IPS-15b (cell line): ENCODE measurements around the gene TMEM117.
"Not testable (repeated sequence)": the region's sequence is repeated elsewhere in the genome, so short reads cannot be mapped to it uniquely, and the experiment has no call there.

Source experiments
- H3K27me3 ChIP-seq: one replicate; pipeline ENCODE4 v1.6.1; 2013; ENCODE audit warnings: low read length; ENCODE audit not compliant: control insufficient read depth, insufficient read depth
- H3K36me3 ChIP-seq: one replicate; pipeline ENCODE4 v1.6.1; 2013; ENCODE audit warnings: low read length; ENCODE audit not compliant: control insufficient read depth, insufficient read depth
- H3K4me1 ChIP-seq: one replicate; pipeline ENCODE4 v1.6.1; 2013; ENCODE audit warnings: mild to moderate bottlenecking, low read length; ENCODE audit not compliant: control insufficient read depth, insufficient read depth
- H3K4me3 ChIP-seq: one replicate; pipeline ENCODE4 v1.5.1; 2013; ENCODE audit warnings: low read depth, low read length
- H3K9ac ChIP-seq: one replicate; pipeline ENCODE4 v1.6.1; 2013; ENCODE audit warnings: low read depth, mild to moderate bottlenecking, low read length
- H3K9me3 ChIP-seq: one replicate; pipeline ENCODE4 v1.6.1; 2013; ENCODE audit warnings: mild to moderate bottlenecking, low read length; ENCODE audit not compliant: control insufficient read depth, insufficient read depth

The TMEM117 gene

DNA sequence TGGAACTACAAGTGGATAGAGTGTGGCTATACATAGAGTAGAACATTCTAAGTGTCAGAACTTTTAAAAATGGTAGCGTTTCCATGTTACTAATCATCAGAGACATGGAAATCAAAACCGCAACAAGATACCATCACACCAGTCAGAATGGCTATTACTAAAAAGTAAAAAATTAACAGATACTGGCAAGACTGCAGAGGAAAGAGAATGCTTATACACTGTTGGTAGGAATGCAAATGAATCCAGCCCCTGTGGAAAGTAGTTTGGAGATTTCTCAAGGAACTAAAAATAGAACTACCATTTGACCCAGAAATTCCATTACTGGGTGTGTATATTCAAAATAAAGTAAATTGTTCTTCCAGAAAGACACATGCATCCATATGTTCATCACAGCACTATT, 521.6 kb downstream of the TMEM117 start:
- no peaks in the 10 kb centered on the region for H3K27me3 ChIP-seq
- H3K9me3 ChIP-seq: no peaks in the 10 kb centered on the region
- H3K9ac ChIP-seq: no peak overlapping the region
- no peaks in the 10 kb centered on the region for H3K4me1 ChIP-seq
- H3K4me3 ChIP-seq: no peak overlapping the region
- no peaks in the 10 kb centered on the region for H3K36me3 ChIP-seq

DNA sequence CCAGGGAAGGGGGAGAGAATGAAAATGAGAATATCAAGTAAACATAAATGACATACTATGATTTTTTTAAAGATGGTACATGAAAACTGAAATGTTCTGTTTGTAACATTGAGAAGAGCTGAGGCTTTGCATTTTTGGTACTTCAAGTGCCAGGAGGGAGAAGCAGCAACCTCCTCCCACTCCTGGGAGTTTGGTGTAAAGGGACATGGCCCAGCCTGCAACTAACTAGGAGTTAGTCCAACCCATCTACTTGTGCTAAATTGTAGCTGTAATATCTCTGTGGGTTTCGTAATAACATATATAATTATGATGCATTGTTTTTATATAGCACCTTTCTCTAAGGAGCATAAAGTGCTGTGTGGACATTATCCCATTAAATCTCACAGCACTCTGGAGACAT, 522.8 kb downstream of the TMEM117 start:
- Histone ChIP-seq H3K4me1 (no peaks in the 10 kb centered on the region), H3K9me3 (no peaks in the 10 kb centered on the region), H3K9ac (no peak overlapping the region), H3K27me3 (no peaks in the 10 kb centered on the region), H3K36me3 (no peaks in the 10 kb centered on the region), H3K4me3 (no peak overlapping the region)

DNA sequence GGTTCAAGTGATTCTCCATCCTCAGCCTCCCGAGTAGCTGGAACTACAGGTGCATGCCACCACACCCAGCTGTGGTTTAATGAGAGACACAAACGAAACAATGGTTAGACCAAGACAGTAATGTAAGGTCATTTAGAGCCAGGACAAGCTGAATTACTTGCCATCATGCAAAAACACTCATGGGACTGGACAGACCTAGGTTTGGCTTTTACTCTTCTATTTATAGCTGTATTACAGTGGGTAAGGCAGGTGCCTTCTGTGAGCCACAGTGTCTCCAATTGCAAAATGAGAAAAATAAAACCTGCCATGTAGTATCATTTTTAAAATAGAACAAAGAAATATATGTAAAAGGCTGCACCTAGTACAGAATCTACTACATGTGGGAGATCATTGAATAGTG, 527.1 kb downstream of the TMEM117 start:
- no peaks in the 10 kb centered on the region for H3K4me1 ChIP-seq
- no peaks in the 10 kb centered on the region for H3K9me3 ChIP-seq
- H3K36me3 ChIP-seq: no peaks in the 10 kb centered on the region
- no peak overlapping the region for H3K9ac ChIP-seq
- no peak overlapping the region for H3K4me3 ChIP-seq
- H3K27me3 ChIP-seq: no peaks in the 10 kb centered on the region

DNA sequence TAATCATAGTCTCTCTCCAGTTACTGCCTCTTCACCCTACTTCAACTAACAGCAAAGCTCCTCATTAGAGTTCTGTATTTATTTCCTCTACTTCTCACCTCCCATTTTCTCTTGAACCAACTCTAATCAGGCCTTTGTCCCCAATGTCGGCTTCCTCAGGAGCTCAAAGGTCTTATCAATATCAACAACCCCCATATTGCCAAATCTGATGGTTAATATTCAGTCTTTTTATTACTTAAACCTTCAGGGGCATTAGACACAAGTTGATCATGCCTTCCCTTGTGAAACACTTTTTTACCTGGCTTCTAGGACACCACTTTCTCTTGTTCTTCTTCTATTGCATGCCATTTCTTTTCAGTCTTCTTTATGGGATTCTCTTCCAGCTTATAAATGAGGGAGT, 531.3 kb downstream of the TMEM117 start:
- H3K36me3 ChIP-seq: no peaks in the 10 kb centered on the region
- H3K9ac ChIP-seq: no peak overlapping the region
- no peak overlapping the region for H3K4me3 ChIP-seq
- no peaks in the 10 kb centered on the region for H3K27me3 ChIP-seq
- no peaks in the 10 kb centered on the region for H3K9me3 ChIP-seq
- no peaks in the 10 kb centered on the region for H3K4me1 ChIP-seq

GRCh38 chr12:44367916-44368315, 532.0 kb downstream of the TMEM117 start:
- Histone ChIP-seq H3K4me1 (no peaks in the 10 kb centered on the region), H3K9ac (no peak overlapping the region), H3K4me3 (no peak overlapping the region), H3K27me3 (no peaks in the 10 kb centered on the region), H3K9me3 (no peaks in the 10 kb centered on the region), H3K36me3 (no peaks in the 10 kb centered on the region)

GRCh38 chr12:44369998-44370397, 534.1 kb downstream of the TMEM117 start:
- Histone ChIP-seq H3K27me3 (no peaks in the 10 kb centered on the region), H3K9me3 (no peaks in the 10 kb centered on the region), H3K9ac (no peak overlapping the region), H3K36me3 (no peaks in the 10 kb centered on the region), H3K4me3 (no peak overlapping the region), H3K4me1 (no peaks in the 10 kb centered on the region)

DNA sequence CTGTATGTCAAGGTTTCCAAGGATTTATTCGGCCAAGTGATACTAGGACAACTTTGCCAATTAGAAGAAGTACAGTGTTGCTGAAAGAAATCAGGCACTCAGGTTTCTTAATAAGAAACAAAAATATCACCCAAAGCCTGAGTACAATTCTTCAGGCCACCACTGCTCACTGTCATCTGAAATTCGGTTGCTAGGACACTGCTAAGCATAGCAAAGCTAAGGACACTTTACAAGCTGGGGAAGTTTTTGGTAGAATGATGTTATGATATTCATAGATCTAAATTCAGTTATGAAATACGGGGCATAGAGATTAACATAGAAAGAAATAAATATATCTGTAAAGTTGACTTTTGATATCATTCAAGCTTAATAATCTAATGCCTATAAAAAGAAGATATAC, 535.1 kb downstream of the TMEM117 start:
- Histone ChIP-seq H3K9me3 (no peaks in the 10 kb centered on the region), H3K27me3 (no peaks in the 10 kb centered on the region), H3K36me3 (no peaks in the 10 kb centered on the region), H3K4me1 (no peaks in the 10 kb centered on the region), H3K4me3 (no peak overlapping the region), H3K9ac (no peak overlapping the region)

GRCh38 chr12:44372259-44372658, 536.4 kb downstream of the TMEM117 start:
- Histone ChIP-seq H3K27me3 (no peaks in the 10 kb centered on the region), H3K4me1 (no peaks in the 10 kb centered on the region)

GRCh38 chr12:44375694-44376093, 539.8 kb downstream of the TMEM117 start:
- Histone ChIP-seq H3K36me3 (no peaks in the 10 kb centered on the region), H3K9ac (no peak overlapping the region)

More at GRCh38 chr12:44372259-44372658, 536.4 kb downstream of the TMEM117 start:
- H3K9ac ChIP-seq: no peak overlapping the region
- no peaks in the 10 kb centered on the region for H3K36me3 ChIP-seq
- no peaks in the 10 kb centered on the region for H3K9me3 ChIP-seq
- no peak overlapping the region for H3K4me3 ChIP-seq

DNA sequence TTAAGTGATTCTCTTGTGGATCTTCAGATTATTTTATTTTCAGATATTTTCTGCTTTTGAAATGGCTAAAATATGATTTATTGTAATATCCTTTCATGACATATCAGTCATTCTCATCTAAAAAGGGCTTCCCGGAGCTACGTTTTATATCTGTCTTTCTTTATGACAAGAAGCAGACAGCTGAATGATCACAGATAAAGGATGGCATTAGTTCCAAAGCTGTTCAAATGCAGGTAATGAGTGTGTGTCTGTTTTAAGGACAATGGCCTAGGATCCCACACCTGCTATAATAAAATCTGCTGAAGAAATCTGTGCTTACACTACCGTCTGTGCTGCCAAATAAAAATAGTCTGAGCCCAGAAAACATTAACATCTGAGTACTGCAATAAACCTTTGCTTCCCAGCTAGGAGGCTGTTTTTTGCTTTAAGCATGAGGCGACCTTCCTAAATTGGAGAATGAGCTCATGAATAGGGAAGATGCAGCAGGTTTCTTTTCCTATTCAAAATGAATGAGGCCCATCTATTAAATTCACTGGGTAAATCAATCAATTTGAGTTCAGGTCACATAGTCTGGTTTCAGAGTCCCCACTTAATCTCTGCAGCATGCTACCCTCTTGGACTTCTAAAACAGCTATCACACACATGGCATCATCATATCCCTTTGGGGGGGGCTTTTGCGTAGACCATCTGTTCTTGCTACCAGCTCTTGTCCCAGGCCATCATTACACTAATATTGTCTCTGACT, 541.7 kb downstream of the TMEM117 start:
- Histone ChIP-seq H3K4me3 (no peak overlapping the region), H3K4me1 (peaks cover 14% of the 10 kb centered on the region), H3K36me3 (no peaks in the 10 kb centered on the region), H3K9me3 (no peaks in the 10 kb centered on the region), H3K27me3 (no peaks in the 10 kb centered on the region), H3K9ac (no peak overlapping the region)

More at GRCh38 chr12:44375694-44376093, 539.8 kb downstream of the TMEM117 start:
- H3K27me3 ChIP-seq: no peaks in the 10 kb centered on the region
- H3K4me3 ChIP-seq: no peak overlapping the region
- no peaks in the 10 kb centered on the region for H3K9me3 ChIP-seq
- peaks cover 14% of the 10 kb centered on the region for H3K4me1 ChIP-seq

DNA sequence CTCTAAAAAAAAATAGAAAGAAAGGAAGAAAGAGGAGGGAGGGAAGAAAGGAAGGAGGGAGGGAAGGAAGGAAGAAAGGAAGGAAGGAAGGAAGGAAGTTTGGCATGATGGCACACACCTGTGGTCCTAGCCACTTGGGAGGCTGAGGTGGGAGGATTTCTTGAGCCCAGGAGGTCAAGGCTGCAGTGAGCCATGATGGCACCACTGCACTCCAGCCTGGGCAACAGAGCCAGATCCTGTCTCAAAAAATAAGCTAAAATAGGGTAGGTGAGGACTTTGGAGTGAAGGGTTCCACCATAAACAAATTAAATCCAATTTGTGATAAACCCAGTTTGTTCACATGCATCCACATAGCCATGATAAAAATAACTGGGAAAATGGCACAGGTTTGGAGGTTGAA, 543.2 kb downstream of the TMEM117 start:
- H3K9me3 ChIP-seq, H3K27me3 ChIP-seq, H3K9ac ChIP-seq, H3K4me3 ChIP-seq, H3K36me3 ChIP-seq: not testable (repeated sequence)
- peaks cover 15% of the 10 kb centered on the region for H3K4me1 ChIP-seq

GRCh38 chr12:44379831-44380230, 544.0 kb downstream of the TMEM117 start:
- no peaks in the 10 kb centered on the region for H3K36me3 ChIP-seq
- H3K4me1 ChIP-seq: peaks cover 16% of the 10 kb centered on the region
- H3K9me3 ChIP-seq: no peaks in the 10 kb centered on the region
- H3K4me3 ChIP-seq: no peak overlapping the region
- H3K9ac ChIP-seq: no peak overlapping the region
- no peaks in the 10 kb centered on the region for H3K27me3 ChIP-seq
